Transverse colon (tissue), 4 donors: ENCODE data around the gene SKAP2.
A peak's percentile ranks its signal among the peaks of the same experiment; 100 is the strongest.

Source experiments
- CTCF ChIP-seq, 5 experiments: fragments of 200-600 bp in 3 of 5; fragments of 450-650 bp in 2 of 5; sonication (generic) in 3 of 5; IDR thresholded peaks; 1 replicate in 2 of 5; 2 replicates in 3 of 5; pipeline ENCODE4 v1.5.1; 2016 to 2017; ENCODE audit warnings: antibody characterized with exemption in 5 of 5, inconsistent platforms in 3 of 5, mild to moderate bottlenecking in 2 of 5, moderate library complexity in 1 of 5
- EP300 ChIP-seq: sonication (generic); formaldehyde crosslinking; IDR thresholded peaks from one replicate; pipeline ENCODE4 v1.6.1; 2017; ENCODE audit warnings: antibody characterized with exemption, low read depth
- POLR2A ChIP-seq: fragments of 450-650 bp; IDR thresholded peaks from one replicate; pipeline ENCODE4 v1.6.1; 2016; ENCODE audit warnings: antibody characterized with exemption, mild to moderate bottlenecking, moderate library complexity
- POLR2AphosphoS5 ChIP-seq, 3 donors: sonication (generic); formaldehyde crosslinking; IDR thresholded peaks; one replicate each; pipeline ENCODE4 v1.6.1; 2016; ENCODE audit warnings: antibody characterized with exemption in 3 of 3

DNA sequence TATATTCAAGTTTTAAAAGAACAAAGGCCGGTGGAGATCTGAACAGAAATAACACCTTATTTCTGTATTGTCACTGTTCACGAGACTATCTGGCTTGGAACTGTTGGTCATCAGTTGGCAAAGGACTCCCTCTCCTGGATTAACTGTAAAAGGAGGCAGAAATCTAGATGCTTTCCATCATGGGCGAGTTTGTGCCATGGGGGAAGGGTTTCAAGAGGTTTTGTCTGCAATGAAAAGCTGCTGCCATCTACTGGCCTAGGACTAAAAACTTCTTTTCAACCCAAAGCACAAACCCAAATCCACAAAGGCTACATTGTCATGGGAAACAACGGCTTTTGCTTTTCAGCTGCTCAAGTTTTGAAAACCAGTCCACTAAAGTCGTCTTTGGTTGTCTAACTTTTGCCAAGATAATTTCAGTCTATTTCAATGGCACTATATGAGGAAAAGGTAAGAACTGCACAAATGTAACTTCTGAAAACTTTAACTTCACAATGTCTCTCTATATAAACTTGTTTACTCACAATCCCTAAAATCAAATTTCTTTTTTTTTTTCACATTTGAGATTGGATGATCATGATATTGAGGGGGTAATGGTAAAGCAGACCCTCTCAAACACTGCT is 196.8 kb downstream of the SKAP2 start:
- TF ChIP-seq POLR2A = no peak
- peak; percentile 64 to 88 (median 71) for TF ChIP-seq CTCF (IDR thresholded peaks at IDR 0.05)
- peak in 1 of 3 donors; percentile 25 for TF ChIP-seq POLR2AphosphoS5 (IDR thresholded peaks at IDR 0.05)
- TF ChIP-seq EP300 = no peak
